Kidney (tissue), 14 donors: Measurements from ENCODE around the gene CHST3. TPM values are rescaled to one million over a fixed set of nuclear protein-coding genes. Genes with fewer than 3 reads are reported as not detected.

Experiments
- DNase-seq, 5 donors: peaks; one replicate each; pipeline ENCODE4 v3.0.0-alpha.2; 2013 to 2020
- FAIRE-seq: peaks from 2 replicates; lab custom pipeline; 2012; peaks lifted over from hg19 to GRCh38; lab: Jason Lieb, UNC
- H3K27ac ChIP-seq, 2 donors: one replicate each; pipeline ENCODE4 v1.7.0; 2013; ENCODE audit warnings: low read depth in 2 of 2, low read length in 2 of 2, inconsistent platforms in 1 of 2
- H3K27me3 ChIP-seq: one replicate; pipeline ENCODE4 v1.7.1; 2013; ENCODE audit warnings: low read length, inconsistent platforms; ENCODE audit not compliant: control insufficient read depth, insufficient read depth
- H3K36me3 ChIP-seq, 3 donors: one replicate each; pipeline versions ENCODE4 v1.7.0 to v1.7.1; 2013; ENCODE audit warnings: low read length in 3 of 3, control low read depth in 1 of 3, inconsistent platforms in 1 of 3; ENCODE audit not compliant: insufficient read depth in 3 of 3, control insufficient read depth in 2 of 3
- H3K4me1 ChIP-seq, 3 donors: one replicate each; pipeline versions ENCODE4 v1.7.0 to v1.7.1; 2013; ENCODE audit warnings: low read length in 3 of 3, inconsistent platforms in 1 of 3, low read depth in 1 of 3; ENCODE audit not compliant: control insufficient read depth in 2 of 3, insufficient read depth in 2 of 3
- H3K4me3 ChIP-seq, 3 donors: one replicate each; pipeline versions ENCODE4 v1.7.0 to v1.8.1; 2013; ENCODE audit warnings: low read length in 3 of 3, control low read depth in 1 of 3, inconsistent platforms in 1 of 3
- H3K9ac ChIP-seq, 3 donors: one replicate each; pipeline versions ENCODE4 v1.7.0 to v1.7.1; 2013; ENCODE audit warnings: low read length in 3 of 3, control low read depth in 1 of 3, inconsistent platforms in 1 of 3
- H3K9me3 ChIP-seq, 3 donors: one replicate each; pipeline versions ENCODE4 v1.7.0 to v1.7.1; 2013; ENCODE audit warnings: low read length in 3 of 3, control low read depth in 1 of 3, inconsistent platforms in 1 of 3; ENCODE audit not compliant: control insufficient read depth in 2 of 3, insufficient read depth in 1 of 3
- intact Hi-C: fragments of 100-400 bp; cut with DNase I; formaldehyde crosslinking; loops from one replicate; pipeline ENCODE4 v1.11.1; 2022
- polyA plus RNA-seq: library from polyadenylated mRNA; stranded (reverse); fragments of 350-450 nt; fragmentation: Illumina TruSeq; extraction: RNeasy Lipid Tissue Mini Kit (QIAGEN cat#74804); gene quantifications from one replicate; pipeline ENCODE4 v1.2.3, GENCODE V29; 2014; ENCODE audit warnings: low read depth, low replicate concordance; ENCODE audit not compliant: insufficient read depth
- total RNA-seq: library from RNA; stranded (reverse); fragmentation: NEBNext Ultra II Directional; extraction: Animal tissue kit (Norgen Biotek cat#: 25700); gene quantifications from one replicate; pipeline ENCODE4 v1.2.1, GENCODE V29; 2021
- TF ChIP-seq, protein P1 (sequence below): IDR thresholded peaks from 3 replicates; pipeline ENCODE4 v1.5.1; 2012; ENCODE audit warnings: mild to moderate bottlenecking, moderate library complexity, borderline replicate concordance; ENCODE audit not compliant: insufficient read depth; ENCODE audit errors: extremely low read depth
- donor health status: control.
- donor health status: control.
- donor health status: control.
- donor health status: control.
- donor health status: control.
- donor health status: DM: yes; HTN: yes; CAD: no.
- donor health status: Normal renal cell carcinoma (clear cell type).

CHST3 gene
- total and polyA plus RNA-seq, 2 donors from 2014 or later = 9.1 to 31.5 TPM

DNA sequence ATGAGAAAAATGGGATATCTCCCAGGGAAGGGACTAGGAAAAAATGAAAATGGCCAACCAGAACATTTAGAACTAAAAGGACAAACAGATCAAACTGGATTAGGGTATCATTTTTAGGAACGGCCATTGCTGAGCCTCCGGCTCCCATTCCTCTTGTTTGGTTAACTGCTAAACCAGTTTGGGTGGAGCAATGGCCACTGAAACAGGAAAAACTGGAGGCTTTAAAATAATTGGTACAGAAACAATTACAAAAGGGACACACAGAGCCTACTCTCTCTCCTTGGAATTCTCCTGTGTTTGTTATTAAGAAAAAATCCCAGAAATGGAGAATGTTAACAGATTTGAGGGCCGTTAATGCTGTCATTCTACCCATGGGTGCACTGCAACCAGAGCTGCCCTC lies 4.7 kb upstream of the CHST3 start:
- Histone ChIP-seq H3K9ac (no peak overlapping the region), H3K36me3 (no peaks in the 10 kb centered on the region), H3K4me3 (no peak overlapping the region), H3K9me3 (peaks cover 0 to 6% (median 0%) of the 10 kb centered on the region in 3 donors), H3K27ac (no peak overlapping the region), H3K27me3 (no peaks in the 10 kb centered on the region), H3K4me1 (peaks cover 0 to 5% (median 3%) of the 10 kb centered on the region in 3 donors)
- no peak for DNase-seq
- TF ChIP-seq, protein P1, sequence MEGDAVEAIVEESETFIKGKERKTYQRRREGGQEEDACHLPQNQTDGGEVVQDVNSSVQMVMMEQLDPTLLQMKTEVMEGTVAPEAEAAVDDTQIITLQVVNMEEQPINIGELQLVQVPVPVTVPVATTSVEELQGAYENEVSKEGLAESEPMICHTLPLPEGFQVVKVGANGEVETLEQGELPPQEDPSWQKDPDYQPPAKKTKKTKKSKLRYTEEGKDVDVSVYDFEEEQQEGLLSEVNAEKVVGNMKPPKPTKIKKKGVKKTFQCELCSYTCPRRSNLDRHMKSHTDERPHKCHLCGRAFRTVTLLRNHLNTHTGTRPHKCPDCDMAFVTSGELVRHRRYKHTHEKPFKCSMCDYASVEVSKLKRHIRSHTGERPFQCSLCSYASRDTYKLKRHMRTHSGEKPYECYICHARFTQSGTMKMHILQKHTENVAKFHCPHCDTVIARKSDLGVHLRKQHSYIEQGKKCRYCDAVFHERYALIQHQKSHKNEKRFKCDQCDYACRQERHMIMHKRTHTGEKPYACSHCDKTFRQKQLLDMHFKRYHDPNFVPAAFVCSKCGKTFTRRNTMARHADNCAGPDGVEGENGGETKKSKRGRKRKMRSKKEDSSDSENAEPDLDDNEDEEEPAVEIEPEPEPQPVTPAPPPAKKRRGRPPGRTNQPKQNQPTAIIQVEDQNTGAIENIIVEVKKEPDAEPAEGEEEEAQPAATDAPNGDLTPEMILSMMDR = no peak
- intact Hi-C loops = loop anchor here (5.0 kb wide), 1 partner anchor 83 kb away; no protein-coding TSS in a partner anchor
- FAIRE-seq = no peak

DNA sequence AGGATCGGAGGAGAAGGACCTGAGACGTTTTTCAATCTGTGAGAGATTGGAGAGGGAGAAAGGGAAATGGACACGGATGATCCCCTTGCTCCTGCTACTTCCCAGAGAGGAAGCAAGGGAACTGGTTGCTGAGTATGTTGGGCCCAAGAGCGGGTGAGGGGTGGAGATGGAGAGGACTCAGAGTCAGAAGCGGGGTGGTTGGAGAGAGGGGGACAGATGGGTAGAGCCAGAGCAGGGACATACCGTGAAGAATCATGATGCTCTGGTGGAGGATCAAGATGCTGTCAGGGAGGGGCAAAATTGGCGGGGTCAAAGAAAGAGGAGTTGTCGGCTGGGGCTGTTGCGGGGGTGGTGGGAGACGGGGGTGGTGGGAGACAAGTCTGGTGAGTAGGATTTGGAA lies 2.4 kb upstream of the CHST3 start:
- intact Hi-C loops = no loop called here
- Histone ChIP-seq H3K9me3 (no peaks in the 10 kb centered on the region), H3K27ac (no peak overlapping the region), H3K4me1 (peaks cover 0 to 15% (median 11%) of the 10 kb centered on the region in 3 donors), H3K9ac (no peak overlapping the region), H3K36me3 (no peaks in the 10 kb centered on the region), H3K4me3 (no peak overlapping the region), H3K27me3 (no peaks in the 10 kb centered on the region)
- TF ChIP-seq, protein P1 = no peak
- FAIRE-seq (no peak), DNase-seq (no peak)

DNA sequence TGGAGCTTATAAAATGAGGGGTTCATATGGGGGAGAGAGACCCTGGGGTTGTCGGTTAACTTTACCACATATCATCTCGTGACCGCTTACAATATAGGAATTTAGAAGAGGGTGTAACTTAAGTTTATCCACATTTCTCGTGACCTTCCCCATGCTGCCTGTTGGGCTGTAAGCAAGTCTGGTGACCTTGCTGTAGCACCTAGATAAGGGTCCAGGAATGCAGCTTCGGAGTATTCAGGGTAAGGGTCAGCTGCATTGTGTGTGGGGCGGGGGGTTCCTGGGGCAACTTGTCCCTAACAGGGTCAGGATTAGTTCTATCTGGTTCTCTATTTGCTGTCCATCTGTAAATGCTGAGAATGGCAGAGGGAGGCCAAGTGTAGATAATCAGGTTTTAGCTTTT lies 1.3 kb upstream of the CHST3 start:
- TF ChIP-seq, protein P1 = no peak
- H3K4me1 ChIP-seq = peaks cover 0 to 20% (median 16%) of the 10 kb centered on the region in 3 donors
- intact Hi-C loops = no loop called here
- H3K4me3 ChIP-seq = peak overlapping the region in 1 of 3 donors; percentile 44
- FAIRE-seq = no peak
- H3K9ac ChIP-seq = peak overlapping the region in 2 of 3 donors; percentile 17 to 30
- H3K9me3 ChIP-seq = no peaks in the 10 kb centered on the region
- no peaks in the 10 kb centered on the region for H3K36me3 ChIP-seq
- H3K27me3 ChIP-seq = no peaks in the 10 kb centered on the region
- DNase-seq = no peak
- peak overlapping the region; percentile 93 to 94 for H3K27ac ChIP-seq
